Activated T-helper 9 cell treated with anti-CD3 and anti-CD28 coated beads, Interleukin-2, amount 50 U/mL, for 16 hours (primary cell): Measurements from ENCODE around the gene SNX1.

Source experiments
- DNase-seq: peaks from one replicate; pipeline ENCODE4 v3.0.0-alpha.2; 2020; ENCODE audit warnings: low read depth

Gene SNX1

GRCh38 chr15:64146885-64147681 lies 51.3 kb downstream of the SNX1 start:
- DNase-seq = no peak

- DNase-seq = no peak
Measured at GRCh38 chr15:64148168-64148567, 52.4 kb downstream of the SNX1 start.

DNA sequence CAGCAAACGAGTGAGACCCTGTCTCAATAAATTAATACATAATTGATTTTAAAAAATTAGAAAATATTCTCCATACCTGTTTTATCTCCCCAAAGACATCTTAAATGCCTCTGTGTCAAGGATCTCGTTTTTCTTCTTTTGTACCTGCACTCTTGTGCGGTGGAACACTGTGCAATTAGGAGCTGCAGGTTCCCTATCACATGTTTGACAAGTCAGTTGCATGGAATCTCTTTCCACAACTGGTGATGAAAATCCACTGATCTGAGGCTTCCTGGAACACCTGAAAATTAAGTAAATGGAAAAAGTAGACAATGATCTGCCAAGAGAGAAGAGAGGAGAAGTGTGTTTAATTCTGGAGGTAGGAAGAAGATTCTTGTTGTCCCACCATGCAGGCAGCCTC lies 52.8 kb downstream of the SNX1 start:
- no peak for DNase-seq

DNA sequence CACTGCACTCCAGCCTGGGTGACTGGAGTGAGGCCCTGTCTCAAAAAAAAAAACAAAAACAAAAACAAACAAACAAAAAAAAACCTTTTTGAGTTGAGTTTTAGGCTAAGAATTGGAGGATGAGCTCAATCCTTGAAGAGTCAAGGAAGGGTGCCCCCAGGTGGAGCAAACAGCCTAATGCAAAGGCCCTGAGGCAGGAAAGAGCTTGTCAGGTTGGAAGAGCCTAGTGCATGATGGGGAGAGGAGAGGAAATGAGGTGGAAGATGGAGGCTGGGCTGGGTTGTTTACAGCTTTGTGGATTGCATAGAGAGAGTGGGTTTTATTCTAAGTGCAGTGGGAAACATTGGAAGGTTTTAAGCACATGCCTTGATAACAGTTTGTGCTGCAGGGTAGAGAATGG lies 53.6 kb downstream of the SNX1 start:
- no peak for DNase-seq

DNA sequence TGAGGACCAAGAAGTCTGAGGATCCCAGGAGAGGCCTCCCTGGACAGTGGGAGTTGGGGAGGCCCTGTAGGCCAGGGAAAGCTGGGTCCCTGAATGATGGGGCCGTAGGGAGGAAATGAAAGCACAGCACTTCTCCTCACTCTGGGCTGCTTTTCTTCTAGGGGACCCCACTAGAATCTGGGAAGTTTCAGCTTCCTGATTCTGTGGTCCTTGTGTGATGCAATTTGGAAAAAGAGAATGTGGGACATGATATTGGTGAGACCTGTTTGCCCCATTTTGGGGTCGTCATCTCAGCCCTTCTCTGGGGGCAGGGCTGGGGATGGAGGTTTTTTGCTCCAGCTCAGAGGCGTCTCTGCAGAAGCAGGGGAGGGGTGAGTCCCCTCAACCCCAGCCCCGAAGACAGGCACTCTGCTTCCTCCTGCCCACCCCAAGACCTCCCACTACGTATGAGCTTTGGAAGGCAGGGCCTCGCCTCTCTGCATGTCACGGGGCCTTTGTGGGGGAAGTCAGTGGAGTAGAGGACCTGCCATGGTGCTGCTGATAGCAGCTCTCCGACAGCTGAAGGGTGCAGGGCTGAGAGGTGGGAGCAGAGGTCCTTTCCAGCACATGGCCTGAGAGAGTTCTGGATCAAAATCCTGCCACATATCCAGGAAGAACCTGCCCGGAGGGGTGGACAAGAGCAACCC lies 54.3 kb downstream of the SNX1 start:
- DNase-seq = no peak

- DNase-seq = no peak
Measured at GRCh38 chr15:64151727-64152506, 56.1 kb downstream of the SNX1 start, which contains the start of gene SNX22. Gene SNX22 (plus strand): TSS chr15:64151731. CDS start chr15:64151776, 45 bp downstream.

- DNase-seq = no peak
Measured at GRCh38 chr15:64152507-64153387, 57.0 kb downstream of the SNX1 start.

DNA sequence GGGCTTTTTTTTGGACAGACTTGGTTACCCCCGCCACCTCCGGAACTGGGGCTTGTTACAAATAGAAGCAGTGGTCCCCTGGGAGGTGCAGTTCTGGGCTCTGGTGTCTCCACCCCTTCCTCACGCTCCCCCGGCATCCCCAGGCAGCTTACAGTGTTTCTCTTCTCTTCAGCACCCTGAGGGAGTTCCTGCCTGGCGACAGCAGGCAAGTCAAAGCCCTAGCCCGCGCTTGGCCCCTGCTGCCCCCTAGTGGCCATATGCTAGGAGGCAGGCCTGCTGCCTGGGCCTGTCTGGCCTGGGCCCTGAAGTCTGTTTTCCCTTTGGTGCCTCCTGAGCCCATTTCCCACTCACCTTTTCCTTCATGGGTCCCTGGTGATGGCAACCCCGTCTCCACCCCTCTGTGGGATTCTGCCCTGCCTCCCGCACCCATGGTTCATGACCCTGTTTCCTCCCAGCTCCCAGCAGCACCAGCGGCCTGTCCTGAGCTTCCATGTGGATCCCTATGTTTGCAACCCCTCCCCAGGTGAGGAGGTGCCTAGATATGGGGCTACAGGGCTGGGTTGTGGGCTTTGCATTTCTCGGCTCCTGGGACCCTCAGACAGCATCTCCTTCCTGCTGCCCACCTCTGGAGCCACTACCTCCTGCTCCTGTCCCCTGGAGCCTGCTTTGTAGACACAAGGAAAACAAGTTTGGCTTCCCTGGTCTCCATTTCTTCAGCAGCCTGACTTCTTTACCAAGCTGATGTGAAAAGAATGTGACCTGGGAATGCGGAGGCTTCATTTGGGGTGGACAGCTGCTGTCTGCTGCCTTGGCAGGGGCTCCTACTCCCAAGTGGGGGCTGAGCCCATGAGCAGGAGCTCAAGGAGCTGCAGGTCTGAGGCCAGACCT lies 57.9 kb downstream of the SNX1 start:
- DNase-seq = peak; percentile 84

DNA sequence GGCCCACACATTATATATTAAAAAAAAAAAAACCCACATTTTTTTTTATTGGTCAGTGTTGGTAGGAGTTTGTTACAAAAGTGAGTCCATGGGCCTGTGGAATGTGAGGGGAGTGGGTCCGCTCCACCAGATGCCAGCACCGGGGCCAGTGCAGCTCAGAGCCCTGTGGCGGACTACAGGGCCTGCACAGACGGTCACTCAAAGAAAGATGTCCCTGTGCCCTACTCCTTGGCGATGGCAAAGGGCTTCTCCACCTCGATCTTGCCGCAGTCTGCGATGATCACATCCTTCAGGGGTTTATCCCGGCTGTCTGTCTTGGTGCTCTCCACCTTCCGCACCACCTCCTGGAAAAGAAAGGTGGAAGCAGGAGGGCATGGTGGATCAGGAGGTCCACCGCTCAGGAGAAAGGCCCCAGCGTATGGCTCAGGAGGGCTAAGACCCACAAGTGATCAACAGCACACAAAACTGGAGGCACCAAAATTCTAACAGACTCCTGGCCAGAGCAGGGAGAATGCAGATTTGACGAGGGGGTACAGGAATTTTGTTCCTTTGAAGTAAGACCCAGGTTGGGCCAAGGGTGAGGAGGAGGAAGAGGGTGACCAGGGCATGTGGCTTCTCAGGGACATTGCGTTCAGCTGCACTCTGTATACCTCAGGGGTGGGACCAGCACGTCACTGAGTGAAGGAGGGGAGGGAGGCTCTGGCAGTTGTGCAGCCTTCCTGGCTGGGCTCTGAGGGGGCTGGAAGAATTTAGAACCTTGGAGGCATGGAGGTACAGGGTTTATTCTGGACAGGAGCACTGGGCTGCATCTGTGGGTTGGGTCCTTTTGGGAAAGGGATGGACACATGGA lies 60.2 kb downstream of the SNX1 start:
- DNase-seq = no peak

- DNase-seq = no peak
Measured at GRCh38 chr15:64156652-64157331, 61.0 kb downstream of the SNX1 start.

GRCh38 chr15:64157599-64158125 lies 61.9 kb downstream of the SNX1 start:
- DNase-seq = no peak

DNA sequence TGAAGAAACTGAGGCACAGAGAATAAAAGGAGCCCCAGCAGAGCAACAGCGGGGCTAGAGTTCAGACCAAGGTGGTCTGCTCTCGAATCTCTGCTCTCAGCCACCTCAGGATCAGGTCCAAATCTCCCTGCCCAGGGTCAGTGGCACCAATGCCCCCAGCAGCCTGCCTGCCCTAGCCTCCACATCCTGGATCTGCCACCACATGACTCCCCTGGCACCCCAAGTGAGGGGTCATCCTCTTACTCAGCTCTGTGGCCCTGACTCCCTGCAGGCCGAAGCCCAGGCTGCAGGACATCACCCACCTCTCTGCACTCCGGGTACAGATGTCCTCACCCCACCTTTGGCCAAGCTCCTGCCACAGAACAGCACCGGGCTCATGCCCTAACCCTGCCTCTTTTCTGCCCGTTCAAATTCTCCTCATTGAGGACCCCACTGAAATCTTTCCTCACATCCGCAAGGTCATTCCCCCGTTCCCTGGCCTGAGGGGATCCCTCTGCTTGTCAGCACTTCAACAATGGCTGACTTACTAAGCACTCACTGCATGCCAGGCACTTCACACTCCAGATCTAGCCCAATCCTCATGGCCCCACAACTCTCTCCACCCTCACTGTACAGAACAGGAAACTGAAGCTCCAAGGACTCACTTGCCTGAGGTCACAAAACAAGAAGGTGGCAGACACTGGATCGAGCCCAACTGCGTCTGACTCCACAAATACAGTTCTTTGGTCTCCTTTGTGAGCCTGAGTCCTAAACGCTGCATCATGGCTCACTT lies 62.8 kb downstream of the SNX1 start:
- DNase-seq = no peak

DNA sequence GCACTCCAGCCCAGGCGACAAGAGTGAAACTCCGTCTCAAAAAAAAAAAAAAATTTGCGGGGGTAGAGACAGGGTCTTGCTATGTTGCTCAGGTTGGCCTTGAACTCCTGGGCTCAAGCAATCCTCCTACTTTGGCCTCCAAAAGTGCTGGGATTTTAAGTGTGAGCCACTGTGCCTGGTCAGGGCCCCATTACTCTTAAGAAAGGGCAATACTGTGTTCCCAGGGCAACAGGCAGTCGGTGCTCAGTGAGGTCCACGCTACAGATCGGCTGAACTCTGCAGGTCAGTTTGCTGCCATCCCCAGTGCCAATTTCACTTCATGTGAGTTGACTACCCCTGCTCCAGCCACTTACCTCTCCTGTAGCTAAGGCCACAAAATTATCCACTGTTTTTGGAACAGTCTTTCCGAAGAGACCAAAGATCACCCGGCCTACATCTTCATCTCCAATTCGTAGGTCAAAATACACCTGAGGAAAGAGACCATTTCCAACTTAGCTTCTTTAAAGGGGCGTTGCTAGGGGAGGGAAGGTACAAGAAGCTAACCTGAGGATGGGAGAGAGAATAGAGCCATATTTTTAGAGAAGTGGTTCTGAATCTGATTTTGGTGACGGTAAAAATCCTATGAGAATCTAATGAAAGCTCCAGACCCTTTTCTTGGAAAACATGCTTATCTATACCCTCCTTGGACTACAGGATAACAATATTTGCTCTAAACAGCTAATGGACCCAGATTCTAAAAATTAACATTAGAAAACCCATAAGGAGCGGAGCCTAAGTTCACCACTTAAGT lies 66.1 kb downstream of the SNX1 start:
- no peak for DNase-seq

GRCh38 chr15:64162478-64162868 lies 66.7 kb downstream of the SNX1 start:
- no peak for DNase-seq

GRCh38 chr15:64162869-64163658 lies 67.3 kb downstream of the SNX1 start, which contains the start of gene PPIB:
Gene PPIB (minus strand): TSS chr15:64163022. CDS start chr15:64162986, 36 bp downstream.
- peak; percentile 96 for DNase-seq

- DNase-seq = no peak
Measured at GRCh38 chr15:64163659-64164362, 68.0 kb downstream of the SNX1 start.
